ENCODE measurements around the gene GPR12. TPM values are rescaled to one million over a fixed set of nuclear protein-coding genes. Genes with fewer than 3 reads are reported as not detected.

The GPR12 gene
- total and polyA plus RNA-seq, 2 of the 4 experiments (the other 2 are of a cell fraction), result not detected

GRCh38 chr13:26708007-26708297 lies 52.6 kb downstream of the GPR12 start:
- Histone ChIP-seq H2BK5ac (ENCODE audit: low read depth, low read length, poor library complexity, severe bottlenecking) (no peak overlapping the region), H3K4me2 (ENCODE audit: low read depth, low read length) (no peak overlapping the region), H3K79me1 (ENCODE audit: low read depth in 1 of 2, low read length in 2 of 2) (no peaks in the 10 kb centered on the region), H2BK20ac (ENCODE audit: low read depth, low read length) (no peak overlapping the region), H3K23ac (ENCODE audit: low read depth, low read length) (no peak overlapping the region), H3K14ac (replicated peaks; ENCODE audit: low read depth, low read length) (no peak overlapping the region), H3K36me3 (ENCODE audit: control insufficient read depth, insufficient read depth, low read length) (no peaks in the 10 kb centered on the region), H3K18ac (ENCODE audit: low read depth, low read length) (no peak overlapping the region), H3K27ac (ENCODE audit: insufficient read depth, low read length) (no peak overlapping the region), H3K9me1 (ENCODE audit: insufficient read depth, low read length) (no peaks in the 10 kb centered on the region), H2AK5ac (ENCODE audit: low read depth, low read length) (no peak overlapping the region), H2AFZ (replicated peaks; ENCODE audit: low read length, poor library complexity) (peak overlapping the region; percentile 61), H4K91ac (ENCODE audit: insufficient read depth, low read depth, low read length) (no peak overlapping the region), H3K4ac (ENCODE audit: low read depth, low read length) (no peak overlapping the region), H3K9me3 (ENCODE audit: control insufficient read depth, insufficient read depth, low read length) (no peaks in the 10 kb centered on the region), H3K4me3 (ENCODE audit: insufficient read depth, low read depth, low read length) (no peak overlapping the region), H3K56ac (ENCODE audit: extremely low read depth, insufficient read depth, low read length) (no peak overlapping the region), H2AK9ac (replicated peaks; ENCODE audit: low read depth, low read length, poor library complexity) (no peak overlapping the region), H4K8ac (ENCODE audit: low read depth in 2 of 2, low read length in 2 of 2) (no peak overlapping the region), H3K9ac (ENCODE audit: low read depth, low read length) (no peak overlapping the region), H3K4me1 (ENCODE audit: control insufficient read depth, insufficient read depth, low read length) (no peaks in the 10 kb centered on the region), H2BK120ac (ENCODE audit: low read depth, low read length) (no peak overlapping the region), H4K20me1 (ENCODE audit: insufficient read depth, low read length) (no peaks in the 10 kb centered on the region), H4K5ac (ENCODE audit: low read depth, low read length) (no peak overlapping the region), H2BK15ac (ENCODE audit: low read depth, low read length) (no peak overlapping the region), H3K27me3 (ENCODE audit: control insufficient read depth, insufficient read depth, low read length) (peaks cover 16% of the 10 kb centered on the region)
- ATAC-seq (ENCODE audit: low read depth) (no peak), DNase-seq (no peak)
- ChIA-PET POLR2A (ENCODE audit: unreplicated experiment) (no interaction called here), CTCF (no interaction called here)
- TF ChIP-seq RFX5 (IDR thresholded peaks at IDR 0.05; ENCODE audit: low read depth, low read length) (no peak), CEBPB (IDR thresholded peaks at IDR 0.05; ENCODE audit: low read depth, low read length) (no peak), POLR2A (IDR thresholded peaks at IDR 0.05; ENCODE audit: low read depth, low read length) (no peak), RCOR1 (IDR thresholded peaks at IDR 0.05; ENCODE audit: insufficient replicate concordance, low read length) (no peak), MXI1 (IDR thresholded peaks at IDR 0.05; ENCODE audit: borderline replicate concordance, low read depth, low read length) (no peak), NFE2L2 (IDR thresholded peaks at IDR 0.05; ENCODE audit: low read depth, low read length) (no peak), MAZ (IDR thresholded peaks at IDR 0.05; ENCODE audit: borderline replicate concordance, low read depth, low read length) (no peak), RAD21 (IDR thresholded peaks at IDR 0.05; ENCODE audit: low read length) (no peak), CHD1 (IDR thresholded peaks at IDR 0.05; ENCODE audit: low read depth, low read length) (no peak), BHLHE40 (IDR thresholded peaks at IDR 0.05; ENCODE audit: low read depth, low read length) (no peak), MAFK (IDR thresholded peaks at IDR 0.05; ENCODE audit: low read depth, low read length) (no peak), SMC3 (IDR thresholded peaks at IDR 0.05; ENCODE audit: low read depth, low read length) (no peak)
- TF ChIP-seq, protein P1, sequence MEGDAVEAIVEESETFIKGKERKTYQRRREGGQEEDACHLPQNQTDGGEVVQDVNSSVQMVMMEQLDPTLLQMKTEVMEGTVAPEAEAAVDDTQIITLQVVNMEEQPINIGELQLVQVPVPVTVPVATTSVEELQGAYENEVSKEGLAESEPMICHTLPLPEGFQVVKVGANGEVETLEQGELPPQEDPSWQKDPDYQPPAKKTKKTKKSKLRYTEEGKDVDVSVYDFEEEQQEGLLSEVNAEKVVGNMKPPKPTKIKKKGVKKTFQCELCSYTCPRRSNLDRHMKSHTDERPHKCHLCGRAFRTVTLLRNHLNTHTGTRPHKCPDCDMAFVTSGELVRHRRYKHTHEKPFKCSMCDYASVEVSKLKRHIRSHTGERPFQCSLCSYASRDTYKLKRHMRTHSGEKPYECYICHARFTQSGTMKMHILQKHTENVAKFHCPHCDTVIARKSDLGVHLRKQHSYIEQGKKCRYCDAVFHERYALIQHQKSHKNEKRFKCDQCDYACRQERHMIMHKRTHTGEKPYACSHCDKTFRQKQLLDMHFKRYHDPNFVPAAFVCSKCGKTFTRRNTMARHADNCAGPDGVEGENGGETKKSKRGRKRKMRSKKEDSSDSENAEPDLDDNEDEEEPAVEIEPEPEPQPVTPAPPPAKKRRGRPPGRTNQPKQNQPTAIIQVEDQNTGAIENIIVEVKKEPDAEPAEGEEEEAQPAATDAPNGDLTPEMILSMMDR (conservative IDR thresholded peaks at IDR 0.05; ENCODE audit: low read depth, low read length), result no peak
- TF ChIP-seq, protein P2, sequence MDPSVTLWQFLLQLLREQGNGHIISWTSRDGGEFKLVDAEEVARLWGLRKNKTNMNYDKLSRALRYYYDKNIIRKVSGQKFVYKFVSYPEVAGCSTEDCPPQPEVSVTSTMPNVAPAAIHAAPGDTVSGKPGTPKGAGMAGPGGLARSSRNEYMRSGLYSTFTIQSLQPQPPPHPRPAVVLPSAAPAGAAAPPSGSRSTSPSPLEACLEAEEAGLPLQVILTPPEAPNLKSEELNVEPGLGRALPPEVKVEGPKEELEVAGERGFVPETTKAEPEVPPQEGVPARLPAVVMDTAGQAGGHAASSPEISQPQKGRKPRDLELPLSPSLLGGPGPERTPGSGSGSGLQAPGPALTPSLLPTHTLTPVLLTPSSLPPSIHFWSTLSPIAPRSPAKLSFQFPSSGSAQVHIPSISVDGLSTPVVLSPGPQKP (IDR thresholded peaks at IDR 0.05; ENCODE audit: borderline replicate concordance, low read depth, low read length), result no peak
- TF ChIP-seq, protein P3, sequence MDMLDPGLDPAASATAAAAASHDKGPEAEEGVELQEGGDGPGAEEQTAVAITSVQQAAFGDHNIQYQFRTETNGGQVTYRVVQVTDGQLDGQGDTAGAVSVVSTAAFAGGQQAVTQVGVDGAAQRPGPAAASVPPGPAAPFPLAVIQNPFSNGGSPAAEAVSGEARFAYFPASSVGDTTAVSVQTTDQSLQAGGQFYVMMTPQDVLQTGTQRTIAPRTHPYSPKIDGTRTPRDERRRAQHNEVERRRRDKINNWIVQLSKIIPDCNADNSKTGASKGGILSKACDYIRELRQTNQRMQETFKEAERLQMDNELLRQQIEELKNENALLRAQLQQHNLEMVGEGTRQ (IDR thresholded peaks at IDR 0.05; ENCODE audit: low read depth, low read length), result no peak
- no CpG with 5 or more reads among the region's 6 CpGs for WGBS, 2 experiments (ENCODE audit: extremely low coverage in 2 of 2, insufficient read length in 1 of 2)
- dilution Hi-C loops (cut with HindIII; ENCODE audit: low sequenced_read_pairs, unreplicated experiment), result no loop called here
- intact Hi-C loops (cut with micrococcal nuclease), result loop anchor here (2.0 to 5.0 kb wide), 2 partner anchors 159 to 649 kb away; no protein-coding TSS in a partner anchor
- in situ Hi-C loops (cut with MboI; ENCODE audit: low sequenced_read_pairs), result no loop called here
- BruUV-seq (replicated peaks), result no TSS peak

Data from IMR-90 (cell line).